Testis (tissue), 3 donors: ENCODE results near the gene MCL1. TPM values are rescaled to one million over a fixed set of nuclear protein-coding genes. Genes with fewer than 3 reads are reported as not detected.

ENCODE experiments used
- DNase-seq: peaks from one replicate; pipeline ENCODE4 v3.0.0-alpha.2; 2019
- H3K27ac ChIP-seq, 2 donors: fragments of 200-600 bp; sonication (generic); one replicate each; pipeline ENCODE4 v1.5.1; 2019
- H3K27me3 ChIP-seq: fragments of 200-600 bp; sonication (generic); one replicate; pipeline ENCODE4 v1.5.1; 2019
- H3K36me3 ChIP-seq: fragments of 200-600 bp; sonication (generic); one replicate; pipeline ENCODE4 v1.5.1; 2017; ENCODE audit warnings: low read depth; ENCODE audit errors: missing control alignments
- H3K4me1 ChIP-seq: fragments of 200-600 bp; sonication (generic); one replicate; pipeline ENCODE4 v1.5.1; 2019
- H3K4me3 ChIP-seq, 2 donors: fragments of 200-600 bp; sonication (generic); one replicate each; pipeline ENCODE4 v1.5.1; 2017 to 2019
- H3K9me3 ChIP-seq: fragments of 200-600 bp; sonication (generic); one replicate; pipeline ENCODE4 v1.5.1; 2017
- CTCF ChIP-seq, 3 experiments: fragments of 450-650 bp in 2 of 3; fragments of 200-600 bp in 1 of 3; sonication (generic) in 1 of 3; IDR thresholded peaks; one replicate each; pipeline ENCODE4 v1.5.1; 2016 to 2019; ENCODE audit warnings: antibody characterized with exemption in 3 of 3, mild to moderate bottlenecking in 2 of 3, moderate library complexity in 1 of 3
- POLR2A ChIP-seq: fragments of 450-650 bp; IDR thresholded peaks from one replicate; pipeline ENCODE4 v1.6.1; 2017; ENCODE audit warnings: antibody characterized with exemption, mild to moderate bottlenecking, moderate library complexity
- WGBS, 2 donors: methylation state at CpG; one replicate each; pipeline ENCODE4 v1.1.5; 2018; 5-methylcytosine and 5-hydroxymethylcytosine counted together
- intact Hi-C: fragments of 100-400 bp; cut with DNase I; formaldehyde crosslinking; loops from one replicate; pipeline ENCODE4 v1.15.1; 2023; ENCODE audit warnings: low total_unique reads
- polyA plus RNA-seq: library from polyadenylated mRNA; stranded (reverse); fragments of 350-450 nt; fragmentation: Illumina TruSeq; extraction: RNeasy Lipid Tissue Mini Kit (QIAGEN cat#74804); gene quantifications from one replicate; pipeline ENCODE4 v1.2.3, GENCODE V29; 2014; ENCODE audit warnings: low read depth, low replicate concordance; ENCODE audit not compliant: insufficient read depth
- total RNA-seq, 2 donors: library from RNA; depleted of rRNA; stranded (reverse); fragments of >200 nt; gene quantifications; one replicate each; pipeline ENCODE4 v1.2.3, GENCODE V29; 2016

Gene MCL1
- total and polyA plus RNA-seq, 3 donors from 2014 or later: 94.1 to 112 (median 111) TPM

- H3K27me3 ChIP-seq: no peaks in the 10 kb centered on the region
- H3K4me1 ChIP-seq: peaks cover 39% of the 10 kb centered on the region
- no peaks in the 10 kb centered on the region for H3K36me3 ChIP-seq
- no peak for DNase-seq
- WGBS, 2 donors: 53 to 58% methylated on average over 1 of the region's 1 CpG
- peak overlapping the region; percentile 56 to 60 for H3K27ac ChIP-seq
- TF ChIP-seq CTCF (IDR thresholded peaks at IDR 0.05): no peak
- TF ChIP-seq POLR2A: no peak
- H3K4me3 ChIP-seq: no peak overlapping the region
- intact Hi-C loops: loop anchor here (10.0 kb wide), 1 partner anchor 87 kb away; no protein-coding TSS in a partner anchor
- no peaks in the 10 kb centered on the region for H3K9me3 ChIP-seq
Observed at GRCh38 chr1:150551784-150552127, 27.7 kb downstream of the MCL1 start.

- peaks cover 39% of the 10 kb centered on the region for H3K4me1 ChIP-seq
- no peak for TF ChIP-seq CTCF (IDR thresholded peaks at IDR 0.05)
- TF ChIP-seq POLR2A: no peak
- H3K27ac ChIP-seq: peak overlapping the region; percentile 71 to 82
- intact Hi-C loops: loop anchor here (10.0 kb wide), 1 partner anchor 86 kb away; no protein-coding TSS in a partner anchor
- H3K36me3 ChIP-seq: no peaks in the 10 kb centered on the region
- H3K27me3 ChIP-seq: no peaks in the 10 kb centered on the region
- no peak for DNase-seq
- no peaks in the 10 kb centered on the region for H3K9me3 ChIP-seq
- WGBS, 2 donors: 75 to 78% methylated on average over 11 of the region's 11 CpGs
- no peak overlapping the region for H3K4me3 ChIP-seq
Observed at GRCh38 chr1:150551051-150551783, 28.2 kb downstream of the MCL1 start.

- intact Hi-C loops: loop anchor here (10.0 kb wide), 1 partner anchor 86 kb away; no protein-coding TSS in a partner anchor
- Histone ChIP-seq H3K4me1 (peaks cover 39% of the 10 kb centered on the region), H3K27me3 (no peaks in the 10 kb centered on the region), H3K27ac (peak overlapping the region; percentile 82 to 87), H3K36me3 (no peaks in the 10 kb centered on the region), H3K4me3 (peak overlapping the region in 1 of 2 donors; percentile 60), H3K9me3 (no peaks in the 10 kb centered on the region)
- TF ChIP-seq CTCF (IDR thresholded peaks at IDR 0.05): no peak
- TF ChIP-seq POLR2A: no peak
- WGBS, 2 donors: 41 to 44% methylated on average over 17 to 22 of the region's 22 CpGs
- no peak for DNase-seq
Observed at GRCh38 chr1:150550222-150551050, 29.0 kb downstream of the MCL1 start.

- WGBS, 2 donors: 10 to 11% methylated on average over 27 to 42 of the region's 43 CpGs
- no peaks in the 10 kb centered on the region for H3K27me3 ChIP-seq
- no peaks in the 10 kb centered on the region for H3K36me3 ChIP-seq
- intact Hi-C loops: loop anchor here (10.0 kb wide), 1 partner anchor 85 kb away; no protein-coding TSS in a partner anchor
- no peak for TF ChIP-seq POLR2A
- TF ChIP-seq CTCF (IDR thresholded peaks at IDR 0.05): no peak
- H3K4me3 ChIP-seq: peak overlapping the region; percentile 59 to 60
- peaks cover 39% of the 10 kb centered on the region for H3K4me1 ChIP-seq
- peak; percentile 48 for DNase-seq
- H3K27ac ChIP-seq: peak overlapping the region; percentile 82 to 87
- no peaks in the 10 kb centered on the region for H3K9me3 ChIP-seq
Observed at GRCh38 chr1:150549496-150550221, 29.8 kb downstream of the MCL1 start.
